Inflammatory macrophage treated with lipopolysaccharide for 4 hours (primary cell): ENCODE results near the gene TRAP1.
A peak's percentile ranks its signal among the peaks of the same experiment; 100 is the strongest.
"Not testable (repeated sequence)": the region's sequence is repeated elsewhere in the genome, so short reads cannot be mapped to it uniquely, and the experiment has no call there.

ENCODE experiments used
- DNase-seq: peaks from one replicate; pipeline ENCODE4 v3.0.0-alpha.2; 2020

Gene TRAP1

DNA sequence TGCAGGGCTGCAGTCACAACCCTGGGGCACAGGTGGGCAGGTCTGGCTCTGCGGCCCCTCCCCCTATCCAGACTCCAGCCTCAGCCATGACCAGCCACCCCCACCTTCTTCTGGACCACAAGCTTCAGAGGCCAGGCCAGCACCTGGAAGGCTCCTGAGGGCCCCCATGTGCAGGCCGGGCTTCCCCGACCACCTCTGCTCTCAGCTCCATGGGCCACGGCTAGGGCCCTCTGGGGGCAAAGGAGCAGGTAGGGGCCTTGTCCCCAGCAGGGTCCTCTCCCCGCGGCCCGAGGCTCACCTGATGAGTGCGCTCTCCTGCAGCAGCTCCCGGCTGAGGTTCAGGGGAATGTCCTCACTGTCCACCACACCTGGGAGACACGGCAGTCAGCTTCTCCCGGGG is 45.9 kb downstream of the TRAP1 start:
- DNase-seq, result no peak

DNA sequence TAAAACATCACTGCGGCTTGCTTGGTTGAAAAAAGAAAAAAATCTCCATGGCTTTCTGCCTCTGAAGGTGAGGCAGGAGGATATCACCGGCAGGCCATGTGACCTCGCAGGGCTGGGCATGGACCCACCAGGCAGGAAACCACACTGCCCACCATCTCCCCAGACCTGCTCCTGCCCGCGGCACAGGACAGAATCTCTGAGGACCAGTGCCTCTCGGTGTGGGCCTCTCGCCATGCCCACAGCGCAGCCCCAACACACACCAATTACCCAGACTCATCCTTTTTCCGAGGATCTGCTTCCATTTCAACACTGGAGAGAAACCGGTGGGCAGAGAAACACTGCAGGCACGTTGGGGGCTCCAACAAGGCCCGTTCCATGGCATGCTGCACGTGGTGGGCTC is 46.6 kb downstream of the TRAP1 start:
- no peak for DNase-seq

GRCh38 chr16:3669082-3669481 is 48.2 kb downstream of the TRAP1 start:
- DNase-seq, result no peak

GRCh38 chr16:3668626-3669025 is 48.7 kb downstream of the TRAP1 start:
- no peak for DNase-seq

- DNase-seq, result no peak
Observed at GRCh38 chr16:3665508-3665907, 51.8 kb downstream of the TRAP1 start.

- no peak for DNase-seq
Observed at GRCh38 chr16:3664187-3664896, 53.0 kb downstream of the TRAP1 start.

DNA sequence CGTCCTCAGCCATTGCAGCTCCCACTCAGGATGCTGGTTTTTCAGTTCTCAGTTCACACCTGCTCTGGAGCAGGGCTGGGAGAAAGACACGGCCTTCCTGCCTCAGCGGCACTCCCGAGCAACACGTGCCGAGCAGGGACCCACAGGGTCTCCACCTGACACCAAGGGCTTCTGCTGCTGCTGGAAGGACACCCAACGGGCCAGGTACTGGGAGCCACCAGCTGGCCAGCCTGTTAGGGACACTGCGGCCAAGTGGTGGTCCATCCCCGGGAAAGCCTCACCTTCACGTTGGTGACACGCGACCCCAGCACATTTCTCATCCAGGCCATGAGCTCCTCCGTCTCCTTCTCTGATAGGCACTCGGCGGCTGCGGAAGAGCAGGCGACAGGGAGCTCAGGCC is 54.7 kb downstream of the TRAP1 start:
- DNase-seq, result no peak

DNA sequence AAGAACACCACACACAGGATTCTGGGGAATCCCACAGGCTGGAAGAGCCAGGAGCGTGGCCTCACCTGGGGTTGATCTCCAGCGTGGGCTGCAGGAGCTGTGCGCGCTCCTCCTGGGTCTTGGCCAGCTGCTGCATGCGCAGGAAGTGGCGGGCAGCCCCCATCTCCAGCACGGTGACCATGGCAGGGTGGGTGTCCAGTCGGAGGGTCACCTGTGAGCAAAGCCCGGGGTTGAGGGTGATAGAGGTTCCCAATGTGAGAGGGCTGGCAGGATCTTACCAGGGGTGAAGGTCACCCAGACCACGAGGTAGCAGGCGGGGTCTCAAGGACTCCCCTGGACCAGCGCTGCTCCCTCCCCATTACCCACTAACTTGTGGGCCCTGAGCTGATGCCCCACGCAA is 55.4 kb downstream of the TRAP1 start:
- DNase-seq, result no peak

DNA sequence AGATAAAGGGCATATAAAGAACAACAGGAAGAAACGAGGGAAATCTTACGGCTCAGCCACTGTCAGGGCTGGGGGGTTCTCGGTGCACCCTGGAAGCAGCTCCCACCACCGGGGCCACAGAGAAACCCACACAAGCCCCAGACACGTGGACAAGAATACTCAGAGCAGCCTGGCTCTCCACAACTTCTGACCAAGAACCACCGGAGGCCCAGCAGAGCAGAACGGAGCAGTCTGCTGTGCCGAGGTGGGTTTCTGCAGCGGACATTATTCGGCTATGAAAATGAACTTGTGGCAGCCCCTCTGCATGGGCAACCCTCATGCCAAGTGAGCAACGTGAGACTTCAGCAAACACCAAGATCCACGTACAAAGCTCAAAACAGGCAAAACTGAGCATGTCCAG is 56.0 kb downstream of the TRAP1 start:
- DNase-seq, result no peak

GRCh38 chr16:3659251-3659650 is 58.1 kb downstream of the TRAP1 start:
- DNase-seq, result no peak

- DNase-seq, result no peak
Observed at GRCh38 chr16:3656491-3657468, 60.5 kb downstream of the TRAP1 start.

DNA sequence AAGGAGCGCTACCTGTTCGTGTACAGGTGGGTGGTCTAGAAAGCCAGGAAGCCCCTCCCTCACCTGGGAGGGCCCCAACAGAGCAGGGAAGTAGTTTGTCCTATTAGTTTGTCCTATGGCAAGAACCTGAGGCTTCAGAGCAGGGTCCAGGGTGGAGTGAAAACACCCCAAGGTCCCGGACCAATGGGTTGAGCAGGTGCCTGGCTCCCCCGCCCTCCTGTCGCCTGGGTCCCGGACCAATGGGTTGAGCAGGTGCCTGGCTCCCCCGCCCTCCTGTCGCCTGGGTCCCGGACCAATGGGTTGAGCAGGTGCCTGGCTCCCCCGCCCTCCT is 61.2 kb downstream of the TRAP1 start:
- not testable (repeated sequence) for DNase-seq

DNA sequence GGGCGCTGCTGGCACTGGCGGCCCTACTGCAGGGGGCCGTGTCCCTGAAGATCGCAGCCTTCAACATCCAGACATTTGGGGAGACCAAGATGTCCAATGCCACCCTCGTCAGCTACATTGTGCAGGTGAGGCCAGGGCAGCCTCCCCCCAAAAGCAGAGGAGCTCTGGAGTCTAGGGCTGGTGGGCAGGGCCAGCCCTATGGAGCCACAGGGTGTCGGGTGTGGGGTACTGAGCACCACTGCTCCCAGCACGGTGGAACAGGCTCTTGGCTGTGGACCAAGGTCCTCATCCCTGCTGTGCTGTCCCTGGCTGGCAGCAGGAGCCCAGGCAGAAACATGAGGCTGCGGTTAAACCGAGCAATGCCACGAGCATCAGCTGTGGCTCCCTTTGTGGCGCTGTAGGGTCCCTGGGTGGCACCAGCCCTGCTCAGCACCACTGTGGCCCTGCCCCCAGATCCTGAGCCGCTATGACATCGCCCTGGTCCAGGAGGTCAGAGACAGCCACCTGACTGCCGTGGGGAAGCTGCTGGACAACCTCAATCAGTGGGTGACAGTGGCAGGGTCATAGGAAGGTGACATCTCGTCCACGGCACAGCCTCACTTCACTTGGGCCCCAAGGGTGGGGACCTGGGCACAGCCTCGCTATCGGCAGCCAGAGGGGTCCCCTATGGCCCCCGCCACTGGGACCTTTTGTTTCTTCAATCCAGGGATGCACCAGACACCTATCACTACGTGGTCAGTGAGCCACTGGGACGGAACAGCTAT is 61.7 kb downstream of the TRAP1 start:
- DNase-seq, result no peak

DNA sequence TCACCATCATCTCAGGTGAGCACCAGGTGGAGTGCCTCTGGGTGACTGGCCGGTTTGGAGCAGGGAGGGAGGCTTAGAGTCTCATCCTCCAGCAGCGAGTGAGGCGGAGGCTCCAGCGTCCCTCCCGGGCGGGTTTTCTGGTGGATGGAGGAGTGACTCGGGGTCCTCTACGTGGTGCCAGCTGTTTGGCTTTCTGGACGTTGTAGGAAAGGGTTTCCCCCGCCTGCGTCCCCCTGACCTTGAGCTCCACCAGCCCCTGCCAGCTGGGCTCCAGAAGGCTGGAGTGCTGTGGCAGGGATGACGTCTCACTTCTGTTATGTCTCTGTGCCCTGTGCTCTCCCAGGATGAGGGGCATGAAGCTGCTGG is 62.3 kb downstream of the TRAP1 start:
- no peak for DNase-seq

- peak; percentile 61 for DNase-seq
Observed at GRCh38 chr16:3654249-3654991, 62.9 kb downstream of the TRAP1 start, which contains the start of gene DNASE1. TSS of gene DNASE1 (plus strand) at chr16:3654691. CDS start at chr16:3655374, 683 bp downstream.

GRCh38 chr16:3652373-3653195 is 64.7 kb downstream of the TRAP1 start:
- no peak for DNase-seq

- no peak for DNase-seq
Observed at GRCh38 chr16:3651461-3652372, 65.6 kb downstream of the TRAP1 start.

DNA sequence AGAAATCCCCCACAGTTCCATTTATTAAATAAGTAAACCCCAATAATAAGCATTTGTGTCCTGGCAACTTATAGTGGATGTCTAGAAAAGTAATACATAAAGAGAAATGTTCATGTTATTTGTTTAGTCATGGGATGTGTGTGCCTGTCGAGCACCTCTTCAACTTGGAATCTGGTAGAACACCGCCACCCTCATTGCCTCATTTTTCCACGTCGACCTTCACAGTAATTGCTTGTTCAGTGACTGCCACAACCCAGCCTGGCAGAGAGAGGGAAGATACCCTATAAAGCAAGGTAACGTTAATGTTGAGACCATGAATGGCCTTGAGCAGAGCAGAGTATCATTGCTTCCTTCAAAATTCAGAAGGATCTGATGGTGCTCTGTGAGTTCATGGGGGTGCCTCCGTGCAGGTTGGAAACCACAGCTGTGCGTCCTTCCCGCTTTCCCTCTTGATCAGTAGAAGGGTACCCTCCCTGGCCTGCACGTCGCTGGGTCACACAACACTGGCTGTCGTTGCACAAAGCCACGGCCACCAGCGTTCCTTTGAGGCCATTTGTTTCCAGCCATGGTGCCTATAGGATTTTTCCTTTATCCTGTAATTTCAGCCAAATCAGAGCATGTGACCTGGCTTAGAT is 66.6 kb downstream of the TRAP1 start:
- no peak for DNase-seq

- DNase-seq, result no peak
Observed at GRCh38 chr16:3646348-3646920, 70.9 kb downstream of the TRAP1 start.
